HG02571 (cell line): ENCODE data around the gene CMTM7.
A peak's percentile ranks its signal among the peaks of the same experiment; 100 is the strongest.
"Not testable (repeated sequence)": the region's sequence is repeated elsewhere in the genome, so short reads cannot be mapped to it uniquely, and the experiment has no call there.

ENCODE experiments used
- ATAC-seq: cut with Tn5 transposase; IDR thresholded peaks from one replicate; pipeline ENCODE4 v1.9.1; 2021; ENCODE audit warnings: mild to moderate bottlenecking, moderate library complexity; ENCODE audit not compliant: unreplicated experiment

The CMTM7 gene

GRCh38 chr3:32456429-32457130 lies 64.9 kb downstream of the CMTM7 start:
- ATAC-seq = no peak

- no peak for ATAC-seq
These were observed 66.4 kb downstream of the CMTM7 start for GRCh38 chr3:32457971-32458471.

GRCh38 chr3:32459450-32459849 lies 67.8 kb downstream of the CMTM7 start:
- no peak for ATAC-seq

GRCh38 chr3:32460031-32460749 lies 68.5 kb downstream of the CMTM7 start:
- peak; percentile 76 for ATAC-seq

GRCh38 chr3:32460817-32461496 lies 69.3 kb downstream of the CMTM7 start:
- not testable (repeated sequence) for ATAC-seq

- ATAC-seq = not testable (repeated sequence)
These were observed 70.7 kb downstream of the CMTM7 start for GRCh38 chr3:32462191-32462986.

- ATAC-seq = not testable (repeated sequence)
These were observed 71.8 kb downstream of the CMTM7 start for GRCh38 chr3:32463415-32463814.

GRCh38 chr3:32464726-32465125 lies 73.1 kb downstream of the CMTM7 start:
- not testable (repeated sequence) for ATAC-seq

- ATAC-seq = not testable (repeated sequence)
These were observed 75.2 kb downstream of the CMTM7 start for GRCh38 chr3:32466808-32467207.

- peak; percentile 80 for ATAC-seq
These were observed 75.8 kb downstream of the CMTM7 start for GRCh38 chr3:32467333-32468070.

- peak; percentile 14 for ATAC-seq
These were observed 77.7 kb downstream of the CMTM7 start for GRCh38 chr3:32469151-32469874.

GRCh38 chr3:32470362-32470761 lies 78.7 kb downstream of the CMTM7 start:
- no peak for ATAC-seq

GRCh38 chr3:32471246-32471645 lies 79.6 kb downstream of the CMTM7 start:
- no peak for ATAC-seq

- not testable (repeated sequence) for ATAC-seq
These were observed 80.5 kb downstream of the CMTM7 start for GRCh38 chr3:32472151-32472550.

- ATAC-seq = no peak
These were observed 82.5 kb downstream of the CMTM7 start for GRCh38 chr3:32474201-32474600.

GRCh38 chr3:32480604-32481003 lies 89.0 kb downstream of the CMTM7 start:
- no peak for ATAC-seq

- ATAC-seq = no peak
These were observed 90.4 kb downstream of the CMTM7 start for GRCh38 chr3:32481791-32482631.

GRCh38 chr3:32482693-32483092 lies 91.0 kb downstream of the CMTM7 start:
- ATAC-seq = no peak

- no peak for ATAC-seq
These were observed 92.1 kb downstream of the CMTM7 start for GRCh38 chr3:32483772-32484171.
